ENCODE data around the gene SELENOO.

The SELENOO gene

GRCh38 chr22:50185375-50186087 is 15.3 kb upstream of the SELENOO start, which contains the start of gene TRABD:
Gene TRABD (plus strand): TSS chr22:50185913. CDS start chr22:50193061, 7,148 bp downstream.
- DNase-seq = peak; percentile 79 to 90 (median 84)

- DNase-seq = no peak
Observed at GRCh38 chr22:50186181-50186714, 14.6 kb upstream of the SELENOO start.

GRCh38 chr22:50186761-50187523 is 13.9 kb upstream of the SELENOO start:
- no peak for DNase-seq

- DNase-seq = no peak
Observed at GRCh38 chr22:50188356-50188755, 12.5 kb upstream of the SELENOO start.

GRCh38 chr22:50189184-50189848 is 11.5 kb upstream of the SELENOO start:
- no peak for DNase-seq

- DNase-seq = no peak
Observed at GRCh38 chr22:50189849-50190181, 11.0 kb upstream of the SELENOO start.

- peak; percentile 53 to 72 (median 64) for DNase-seq
Observed at GRCh38 chr22:50190182-50190940, 10.4 kb upstream of the SELENOO start.

- peak; percentile 46 to 76 (median 68) for DNase-seq
Observed at GRCh38 chr22:50190941-50191741, 9.7 kb upstream of the SELENOO start.

GRCh38 chr22:50192436-50193204 is 8.2 kb upstream of the SELENOO start:
- DNase-seq = peak in 2 of 4 experiments; percentile 51 to 53

- no peak for DNase-seq
Observed at GRCh38 chr22:50193621-50194020, 7.2 kb upstream of the SELENOO start.

- DNase-seq = no peak
Observed at GRCh38 chr22:50194037-50194805, 6.6 kb upstream of the SELENOO start.

GRCh38 chr22:50196256-50196655 is 4.6 kb upstream of the SELENOO start:
- no peak for DNase-seq

- no peak for DNase-seq
Observed at GRCh38 chr22:50197000-50197800, 3.6 kb upstream of the SELENOO start.

GRCh38 chr22:50197856-50198623 is 2.8 kb upstream of the SELENOO start:
- DNase-seq = no peak

GRCh38 chr22:50198624-50199017 is 2.2 kb upstream of the SELENOO start:
- no peak for DNase-seq

GRCh38 chr22:50199251-50199721 is 1.5 kb upstream of the SELENOO start:
- no peak for DNase-seq

- DNase-seq = no peak
Observed at GRCh38 chr22:50199829-50200460, 866 bp upstream of the SELENOO start.
